Islet of Langerhans (tissue), 1 donor: Measurements from ENCODE around the gene DSPP.

Experiments used
- FAIRE-seq: peaks from one replicate; lab custom pipeline; 2011; peaks lifted over from hg19 to GRCh38; lab: Jason Lieb, UNC

The DSPP gene

GRCh38 chr4:87632469-87632868 lies 24.1 kb downstream of the DSPP start:
- FAIRE-seq = no peak

DNA sequence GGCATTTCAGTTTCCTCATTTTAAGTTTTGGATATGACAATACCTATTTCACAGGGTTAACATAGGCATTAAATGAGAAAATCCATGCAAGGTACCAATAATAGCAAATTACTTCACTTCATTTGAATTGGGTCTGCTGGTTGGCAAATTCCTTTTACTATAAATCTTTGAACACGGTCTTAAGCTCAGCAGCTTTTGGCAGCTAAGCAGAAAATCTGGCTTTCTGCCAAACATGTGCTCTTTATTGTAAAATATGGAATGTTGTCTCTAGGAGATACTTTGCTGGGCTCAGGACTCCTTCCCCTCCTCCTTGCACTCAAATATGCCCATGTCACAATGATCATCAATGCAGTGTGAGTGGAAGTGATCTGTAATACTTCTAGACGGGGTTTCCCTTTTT lies 24.9 kb downstream of the DSPP start:
- no peak for FAIRE-seq

GRCh38 chr4:87644286-87644685 lies 36.0 kb downstream of the DSPP start:
- FAIRE-seq = no peak

- no peak for FAIRE-seq
Measured at GRCh38 chr4:87649980-87650379, 41.7 kb downstream of the DSPP start, which contains the start of gene DMP1. Gene DMP1 (plus strand): TSS chr4:87650280. CDS start chr4:87656493, 6,213 bp downstream.

DNA sequence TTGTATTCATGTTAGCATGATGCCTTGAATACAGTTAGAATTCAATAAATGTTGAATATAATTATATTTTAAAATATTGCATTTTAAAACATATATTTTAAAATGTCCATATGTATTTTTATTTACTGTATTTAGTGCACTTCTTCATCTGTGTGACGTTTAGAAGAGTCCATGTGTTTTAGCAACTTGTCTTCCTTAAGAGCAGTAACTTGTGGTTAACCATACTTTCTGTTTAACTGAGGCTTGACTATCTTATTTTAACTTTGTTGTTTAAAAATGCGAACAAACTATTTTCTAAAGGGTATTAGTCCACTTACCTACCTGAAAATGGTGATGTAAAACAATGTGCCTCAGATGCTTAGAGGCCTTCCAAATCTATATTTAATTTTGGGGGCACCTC lies 42.6 kb downstream of the DSPP start:
- no peak for FAIRE-seq

- FAIRE-seq = no peak
Measured at GRCh38 chr4:87651941-87652340, 43.6 kb downstream of the DSPP start.

DNA sequence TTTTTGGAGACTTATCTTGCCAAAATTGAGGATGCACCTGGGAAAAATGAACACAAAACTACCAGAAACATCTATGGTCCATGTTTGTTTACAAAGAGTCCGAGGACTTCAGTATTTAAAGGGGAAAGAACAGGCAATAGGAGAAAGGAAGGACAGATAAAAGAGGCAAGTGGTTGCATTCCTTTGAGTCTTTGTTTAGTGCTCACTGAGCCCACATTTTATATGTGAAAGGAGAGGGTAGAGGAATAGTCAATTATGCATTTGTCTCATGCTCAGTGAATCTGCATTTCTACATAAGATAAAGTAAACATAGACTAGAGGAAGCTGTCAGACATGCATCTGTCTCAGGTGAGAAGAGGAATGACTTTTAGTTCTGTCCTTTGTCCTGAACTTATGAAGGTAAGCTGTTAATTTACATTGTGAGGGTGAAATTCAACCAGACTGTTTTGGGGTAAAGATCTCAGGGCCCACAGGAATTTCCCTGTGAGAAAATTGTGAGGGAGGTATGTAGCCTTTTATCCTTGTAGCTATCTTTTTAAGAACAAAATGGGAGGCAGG lies 46.2 kb downstream of the DSPP start:
- no peak for FAIRE-seq

DNA sequence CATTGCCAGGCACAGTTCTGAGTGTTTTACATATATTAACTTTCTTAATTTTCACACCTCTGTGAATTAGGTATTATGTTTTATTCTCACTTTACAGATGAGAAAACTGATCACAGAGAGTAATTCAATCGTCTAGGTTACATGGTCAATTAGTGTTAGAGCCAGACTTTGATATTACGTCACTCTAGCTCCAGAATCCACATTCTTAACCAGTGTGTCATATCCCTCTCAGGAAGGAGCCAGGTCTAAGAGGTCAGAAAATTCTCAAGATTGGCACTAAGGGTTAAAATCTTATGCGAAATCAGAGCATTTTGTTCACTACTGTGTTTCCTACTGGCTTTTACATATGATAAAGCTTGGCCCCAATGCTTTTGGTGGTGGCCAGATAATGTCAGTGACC lies 49.2 kb downstream of the DSPP start:
- no peak for FAIRE-seq

GRCh38 chr4:87659247-87659931 lies 51.1 kb downstream of the DSPP start:
- no peak for FAIRE-seq

DNA sequence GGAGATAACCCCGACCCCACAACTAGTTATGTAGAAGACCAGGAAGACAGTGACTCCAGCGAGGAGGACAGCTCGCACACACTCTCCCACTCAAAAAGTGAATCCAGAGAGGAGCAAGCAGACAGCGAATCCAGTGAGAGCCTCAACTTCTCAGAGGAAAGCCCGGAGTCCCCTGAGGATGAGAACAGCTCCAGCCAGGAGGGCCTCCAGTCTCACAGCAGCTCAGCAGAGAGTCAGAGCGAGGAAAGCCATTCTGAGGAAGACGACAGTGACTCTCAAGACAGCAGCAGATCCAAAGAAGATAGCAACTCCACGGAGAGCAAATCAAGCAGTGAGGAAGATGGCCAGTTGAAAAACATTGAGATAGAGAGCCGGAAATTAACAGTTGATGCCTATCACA lies 54.5 kb downstream of the DSPP start:
- FAIRE-seq = no peak
